ENCODE measurements around the gene TNFSF18. TPM values are rescaled to one million over a fixed set of nuclear protein-coding genes. Genes with fewer than 3 reads are reported as not detected.
A peak's percentile ranks its signal among the peaks of the same experiment; 100 is the strongest.
"Not testable (repeated sequence)": the region's sequence is repeated elsewhere in the genome, so short reads cannot be mapped to it uniquely, and the experiment has no call there.

TNFSF18 gene, protein sequence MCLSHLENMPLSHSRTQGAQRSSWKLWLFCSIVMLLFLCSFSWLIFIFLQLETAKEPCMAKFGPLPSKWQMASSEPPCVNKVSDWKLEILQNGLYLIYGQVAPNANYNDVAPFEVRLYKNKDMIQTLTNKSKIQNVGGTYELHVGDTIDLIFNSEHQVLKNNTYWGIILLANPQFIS
- total RNA-seq, result not detected
- long read RNA-seq, result 0 reads

DNA sequence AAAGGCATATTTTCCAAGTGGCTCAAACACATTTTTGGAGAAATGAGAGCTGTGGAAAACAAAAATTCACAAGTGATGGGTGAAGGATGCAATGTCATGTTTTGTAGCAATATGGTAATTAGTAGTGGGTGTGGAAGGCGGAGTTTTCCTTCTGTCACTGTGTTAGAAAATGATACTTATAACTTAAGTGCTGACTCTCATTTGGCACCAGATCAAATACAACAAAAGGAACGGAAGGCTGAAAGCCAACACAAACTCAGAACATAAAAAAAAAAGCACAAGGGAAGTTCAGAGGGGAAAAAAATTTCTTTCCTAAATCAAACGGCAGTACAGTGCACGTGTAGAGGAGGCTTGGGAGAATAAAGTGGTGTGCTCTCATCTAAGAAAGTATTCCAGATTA lies at the start of gene TNFSF18:
Gene TNFSF18, minus strand, starts transcription at position 77 of the 400 bp plus-strand sequence. Its CDS starts 45 bp downstream, at position 32.
- ATAC-seq, result peak; percentile 65
- no peak for DNase-seq
- intact Hi-C loops (cut with micrococcal nuclease), result no loop called here

DNA sequence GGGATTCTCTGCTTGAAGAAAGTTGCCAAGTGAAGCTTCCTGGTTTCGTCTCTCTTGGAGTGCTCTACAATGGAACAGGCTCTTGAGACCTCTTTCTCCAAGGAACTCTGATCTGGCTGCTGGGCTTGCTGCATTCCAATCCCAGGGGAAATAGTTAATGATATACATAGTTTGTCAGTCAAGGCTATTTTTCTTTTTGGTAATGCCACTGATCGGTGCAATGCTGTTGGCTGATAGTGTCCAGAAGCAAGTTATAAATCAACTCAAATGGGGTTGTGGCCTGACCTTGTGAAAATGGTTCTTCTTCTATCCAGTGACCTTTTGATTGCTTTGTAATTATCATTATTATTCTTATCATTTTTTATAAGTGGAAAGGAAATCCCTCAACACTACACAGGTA lies 48.4 kb upstream of the TNFSF18 start:
- intact Hi-C loops (cut with micrococcal nuclease), result no loop called here
- no peak for DNase-seq
- ATAC-seq, result no peak

DNA sequence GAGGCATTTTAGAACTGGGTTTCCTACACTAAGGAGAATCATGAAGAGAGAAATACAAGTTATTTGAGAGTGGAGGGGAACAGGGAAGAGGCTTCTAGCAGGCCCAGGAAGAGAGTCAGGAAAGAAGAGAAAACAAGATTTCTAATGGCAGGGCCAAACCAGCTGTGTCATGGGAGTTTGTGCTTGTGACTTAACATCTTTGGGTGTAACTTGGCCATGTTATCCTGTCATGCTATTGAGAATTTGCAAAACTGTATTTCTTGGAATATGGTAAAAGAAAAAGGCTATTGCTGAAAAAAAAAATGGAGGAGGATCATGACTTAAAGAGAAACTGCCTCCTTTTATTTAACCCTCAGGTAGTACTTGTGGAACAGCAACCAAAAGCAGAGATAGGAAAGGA lies 47.4 kb upstream of the TNFSF18 start:
- ATAC-seq (no peak), DNase-seq (no peak)
- intact Hi-C loops (cut with micrococcal nuclease), result no loop called here

DNA sequence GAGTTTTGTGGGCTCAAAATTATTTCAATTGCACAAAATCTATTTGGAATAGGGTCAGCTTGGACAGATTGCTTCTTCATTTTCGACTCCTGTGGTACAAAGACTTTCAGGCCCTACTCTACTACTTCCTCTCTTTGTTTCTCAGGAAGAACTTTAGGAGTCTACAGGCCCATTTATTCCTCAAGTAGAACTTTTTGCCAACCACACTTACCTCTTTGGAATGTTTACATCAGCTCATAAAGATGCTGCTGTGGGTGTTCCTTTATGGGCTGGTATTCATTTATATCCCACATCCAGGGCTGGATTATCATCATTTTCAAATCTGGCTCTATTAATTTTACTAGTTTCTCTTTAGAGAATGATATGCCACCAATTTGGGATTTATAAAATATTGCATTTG lies 46.3 kb upstream of the TNFSF18 start:
- DNase-seq, result no peak
- no peak for ATAC-seq
- intact Hi-C loops (cut with micrococcal nuclease), result no loop called here

DNA sequence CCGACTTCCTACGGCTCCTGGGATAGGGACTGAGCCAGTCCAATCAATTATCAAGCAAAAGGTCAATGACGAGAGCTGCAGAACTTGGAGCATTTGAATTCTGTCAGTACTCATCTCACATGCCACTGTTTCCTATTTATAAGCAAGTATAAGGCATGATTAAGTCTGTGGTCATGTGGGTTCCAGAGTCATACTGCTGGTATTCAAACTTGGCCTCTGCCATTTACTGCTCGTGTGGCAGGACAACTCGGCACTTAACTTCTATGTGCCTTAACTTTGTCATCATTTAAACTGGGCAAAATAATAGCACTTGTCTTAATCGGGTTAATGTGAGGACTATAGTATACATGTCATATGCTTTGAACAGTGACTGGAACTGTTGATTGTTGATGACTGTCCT lies 44.9 kb upstream of the TNFSF18 start:
- ATAC-seq (peak; percentile 48), DNase-seq (no peak)
- intact Hi-C loops (cut with micrococcal nuclease), result no loop called here

DNA sequence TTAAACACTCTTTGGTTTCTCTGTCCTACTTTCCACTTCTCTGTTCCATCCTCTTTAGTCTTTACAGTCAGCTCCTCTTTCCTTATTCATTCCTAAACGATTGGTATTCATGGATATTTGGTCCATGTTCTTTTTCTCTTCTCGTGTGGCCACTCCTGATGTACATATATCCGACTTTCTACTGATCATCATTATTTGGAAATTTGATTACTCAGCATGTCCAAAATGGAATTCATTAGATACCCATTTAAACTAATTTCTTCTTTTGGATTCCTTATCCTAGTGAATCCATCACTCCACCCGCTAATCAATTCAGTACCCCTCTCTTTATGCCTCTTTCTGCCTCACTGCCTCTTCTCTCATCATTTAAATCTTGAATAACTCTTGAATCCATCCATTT lies 43.8 kb upstream of the TNFSF18 start:
- intact Hi-C loops (cut with micrococcal nuclease), result no loop called here
- DNase-seq (no peak), ATAC-seq (no peak)

DNA sequence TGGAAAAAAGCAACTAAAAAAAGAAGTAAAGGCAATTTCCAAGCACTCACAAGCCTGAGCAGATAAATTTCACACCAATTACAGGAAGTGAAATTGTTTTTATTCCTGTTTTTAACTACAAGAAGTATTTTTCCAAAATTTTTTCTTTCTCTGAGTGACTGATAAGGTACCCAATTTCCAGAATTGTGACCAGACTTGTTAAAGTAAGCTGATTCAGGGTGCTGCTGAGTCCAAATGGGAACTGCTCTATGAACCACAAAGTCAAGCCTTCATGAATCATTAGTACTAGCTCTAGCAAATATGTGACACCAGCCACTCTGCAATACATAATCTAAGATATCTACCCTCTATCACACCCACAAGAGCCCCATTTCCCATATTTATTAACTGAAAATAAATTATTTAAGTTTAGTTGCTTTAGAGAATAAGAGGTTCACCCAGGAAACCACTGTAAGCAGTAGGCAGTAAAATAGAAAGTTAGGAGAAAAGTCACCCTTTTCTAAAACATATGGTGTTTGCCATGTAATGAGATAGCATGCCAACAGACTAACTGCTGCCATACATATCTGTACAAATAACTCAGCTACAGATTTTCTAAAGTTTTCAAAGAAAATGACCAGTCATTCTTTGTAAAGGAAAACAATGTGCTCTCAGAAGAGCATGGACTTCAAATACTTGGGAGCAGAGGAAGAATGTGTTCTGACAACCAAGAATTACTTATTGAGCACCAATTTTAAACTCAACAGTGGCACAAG lies 43.1 kb upstream of the TNFSF18 start:
- DNase-seq (no peak), ATAC-seq (no peak)
- intact Hi-C loops (cut with micrococcal nuclease), result no loop called here

DNA sequence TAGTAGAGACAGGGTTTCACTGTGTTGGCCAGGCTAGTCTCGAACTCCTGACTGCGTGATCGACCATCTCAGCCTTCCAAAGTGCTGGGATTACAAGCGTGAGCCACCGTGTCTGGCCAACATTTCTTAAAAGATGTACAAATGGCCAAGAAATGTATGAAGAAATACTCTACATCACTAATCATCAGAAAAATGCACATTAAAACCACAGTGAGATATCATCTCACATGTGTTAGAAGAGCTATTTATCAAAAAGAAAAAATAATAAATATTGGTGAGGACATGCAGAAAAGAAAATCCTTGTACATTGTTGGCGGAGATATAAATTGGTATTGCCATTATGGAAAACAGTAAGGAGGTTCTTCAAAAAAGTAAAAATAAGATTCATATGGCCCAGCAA lies 33.6 kb upstream of the TNFSF18 start:
- intact Hi-C loops (cut with micrococcal nuclease), result no loop called here
- no peak for ATAC-seq
- no peak for DNase-seq

DNA sequence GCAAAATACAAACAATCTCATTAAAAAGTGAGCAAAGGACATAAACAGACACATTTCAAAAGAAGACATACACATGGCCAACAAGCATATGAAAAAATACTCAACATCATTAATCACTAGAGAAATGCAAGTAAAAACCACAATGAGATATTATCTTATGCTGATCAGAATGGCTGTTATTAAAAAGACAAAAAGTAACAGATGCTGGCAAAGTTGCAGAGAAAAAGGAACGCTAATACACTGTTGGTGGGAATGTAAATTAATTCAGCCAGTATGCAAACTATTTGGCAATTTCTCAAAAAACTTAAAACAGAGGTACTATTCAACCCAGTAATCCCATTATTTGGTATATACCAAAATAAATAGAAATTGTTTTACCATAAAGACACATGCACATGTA lies 32.2 kb upstream of the TNFSF18 start:
- ATAC-seq, result no peak
- DNase-seq, result no peak
- intact Hi-C loops (cut with micrococcal nuclease), result no loop called here

DNA sequence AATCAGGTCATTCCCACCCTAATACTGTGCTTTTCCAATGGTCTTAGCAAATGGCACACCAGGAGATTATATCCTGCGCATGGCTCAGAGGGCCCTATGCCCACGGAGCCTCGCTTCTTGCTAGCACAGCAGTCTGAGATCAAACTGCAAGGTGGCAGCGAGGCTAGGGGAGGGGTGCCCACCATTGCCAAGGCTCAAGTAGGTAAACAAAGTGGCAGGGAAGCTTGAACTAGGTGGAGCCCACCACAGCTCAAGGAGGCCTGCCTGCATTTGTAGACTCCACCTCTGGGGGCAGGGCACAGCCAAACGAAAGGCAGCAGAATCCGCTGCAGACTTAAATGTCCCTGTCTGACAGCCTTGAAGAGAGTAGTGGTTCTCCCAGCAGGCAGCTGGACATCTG lies 23.5 kb upstream of the TNFSF18 start:
- intact Hi-C loops (cut with micrococcal nuclease); DNase-seq; ATAC-seq: not testable (repeated sequence)

DNA sequence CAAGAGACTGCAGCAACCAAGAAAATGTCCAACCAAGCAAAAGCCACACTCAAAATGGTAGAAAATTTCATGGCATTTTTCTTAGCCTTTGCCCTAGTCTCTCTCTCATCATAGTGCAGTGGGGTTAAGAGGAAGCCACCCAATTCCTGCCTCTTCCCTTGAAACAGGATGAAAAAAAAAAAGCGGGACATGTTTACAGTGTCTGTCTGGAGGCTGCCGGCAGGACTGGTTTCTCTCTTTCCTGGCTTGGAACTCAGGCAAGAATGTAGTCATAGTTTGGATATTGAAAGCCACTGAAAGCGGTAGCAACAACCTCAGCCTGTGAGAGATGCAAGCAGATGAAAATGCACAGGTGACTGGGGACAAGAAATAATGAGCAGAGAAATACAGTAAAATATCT lies 13.3 kb upstream of the TNFSF18 start:
- intact Hi-C loops (cut with micrococcal nuclease), result no loop called here
- no peak for DNase-seq
- no peak for ATAC-seq

DNA sequence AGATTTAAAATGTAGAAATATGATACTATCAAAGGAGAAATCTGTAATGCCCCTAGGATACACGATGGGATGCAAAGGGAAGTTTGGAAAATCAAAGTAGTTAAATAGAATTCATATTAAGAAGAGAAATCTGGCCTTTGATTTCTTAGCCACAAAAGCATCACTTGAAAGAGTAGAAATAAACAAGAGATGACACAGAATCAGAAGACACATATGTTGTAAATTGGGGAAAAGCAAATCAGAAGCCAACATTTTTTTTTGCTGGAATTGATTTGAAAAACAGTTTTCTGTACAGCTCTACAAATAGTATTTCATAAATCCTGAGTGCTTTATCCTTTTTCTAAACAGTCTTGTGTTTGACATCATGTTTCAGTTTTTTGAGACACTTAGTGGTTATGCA lies 12.4 kb upstream of the TNFSF18 start:
- no peak for DNase-seq
- no peak for ATAC-seq
- intact Hi-C loops (cut with micrococcal nuclease), result no loop called here

DNA sequence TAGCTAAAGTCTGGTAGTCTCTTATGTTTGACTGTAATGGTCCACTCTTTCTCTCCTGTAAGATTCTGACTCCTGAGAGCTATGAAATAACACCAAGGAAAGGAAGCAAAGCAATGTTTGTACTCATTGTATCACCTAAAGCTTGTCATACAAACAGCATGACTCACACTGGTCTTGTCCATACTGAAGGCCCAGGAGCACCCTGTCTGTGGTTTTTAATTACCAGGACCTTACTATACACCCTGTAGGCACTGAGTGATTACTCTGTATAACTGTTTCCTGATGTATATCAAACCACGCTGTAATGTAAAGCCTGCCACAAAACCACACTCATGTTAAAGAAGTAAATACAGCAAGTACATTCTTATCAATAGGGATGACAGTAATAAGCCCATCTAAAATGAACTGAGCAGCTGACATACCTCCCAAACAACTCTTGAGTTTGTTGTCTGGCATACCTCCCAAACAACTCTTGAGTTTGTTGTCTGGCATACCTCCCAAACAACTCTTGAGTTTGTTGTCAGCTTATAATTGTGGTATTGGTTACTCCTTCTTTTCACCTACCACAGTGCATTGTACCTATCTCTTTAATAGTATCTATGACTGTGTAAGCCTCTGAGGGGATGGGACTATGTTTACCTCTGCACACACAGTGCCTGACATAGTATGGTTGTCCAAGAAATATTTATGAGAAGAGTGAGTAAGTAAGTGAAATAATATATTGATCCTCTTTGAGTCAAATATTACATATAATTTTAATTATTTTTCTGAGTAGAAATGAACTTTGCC lies 11.6 kb upstream of the TNFSF18 start:
- intact Hi-C loops (cut with micrococcal nuclease), result no loop called here
- no peak for ATAC-seq
- DNase-seq, result no peak

DNA sequence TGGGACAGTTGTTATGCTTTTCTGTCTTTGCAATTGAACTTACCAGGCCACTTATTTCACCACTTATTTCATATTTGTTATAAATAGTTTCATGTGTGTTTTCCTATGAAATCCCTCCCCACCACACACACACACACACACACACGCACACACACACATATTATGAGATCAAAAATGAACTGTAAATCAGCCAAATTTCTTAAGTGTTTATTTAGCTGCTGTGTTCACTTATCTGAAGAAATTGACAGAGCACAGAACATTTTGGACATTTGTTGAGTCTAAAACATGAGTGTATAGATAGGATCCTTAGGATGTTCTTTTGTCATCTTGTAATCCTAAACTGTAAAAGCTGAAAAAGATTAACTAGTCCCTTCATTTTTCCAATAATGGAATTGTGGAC lies 7.8 kb upstream of the TNFSF18 start:
- no peak for DNase-seq
- intact Hi-C loops (cut with micrococcal nuclease), result no loop called here
- ATAC-seq, result no peak

DNA sequence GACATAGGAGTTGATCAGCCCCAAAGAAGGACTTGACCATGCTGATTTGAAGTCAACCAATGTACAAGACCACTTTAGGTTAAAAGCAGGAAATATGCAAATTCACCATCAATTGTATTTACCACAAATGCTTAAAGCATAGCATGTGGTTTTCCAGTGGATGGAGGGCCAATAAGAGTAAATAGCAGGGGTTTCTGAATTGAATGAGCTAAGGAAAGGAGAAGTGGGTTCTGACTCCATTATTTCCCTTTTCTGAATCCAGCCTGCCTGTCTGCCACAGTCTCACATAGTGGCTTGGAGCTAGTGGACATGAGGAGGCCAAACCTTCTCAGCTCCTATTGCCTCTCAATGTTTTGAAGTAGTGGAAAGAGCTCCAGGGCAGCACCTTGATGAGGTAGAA lies 7.2 kb upstream of the TNFSF18 start:
- no peak for DNase-seq
- intact Hi-C loops (cut with micrococcal nuclease), result no loop called here

DNA sequence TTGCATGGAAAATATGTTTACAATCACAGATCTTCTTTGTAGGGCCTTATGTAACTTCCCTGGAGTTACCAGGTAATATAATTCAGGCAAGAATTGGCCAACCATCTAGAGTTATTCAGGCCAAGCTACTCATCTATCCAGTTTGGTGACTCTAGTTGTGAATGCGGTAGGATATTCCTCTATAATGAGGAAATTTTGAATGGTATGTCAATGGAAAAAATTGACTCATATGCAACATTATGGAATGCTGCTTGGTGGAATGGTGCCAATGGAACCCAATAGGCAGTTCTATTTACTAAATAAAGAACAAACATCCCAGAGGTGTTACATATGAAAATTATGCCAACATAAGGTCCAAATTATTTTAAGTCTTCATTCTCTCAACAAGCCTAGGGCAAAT lies 5.6 kb upstream of the TNFSF18 start:
- ATAC-seq, result no peak
- DNase-seq, result no peak
- intact Hi-C loops (cut with micrococcal nuclease), result no loop called here

More for the DNA sequence above, 7.2 kb upstream of the TNFSF18 start:
- ATAC-seq, result no peak

DNA sequence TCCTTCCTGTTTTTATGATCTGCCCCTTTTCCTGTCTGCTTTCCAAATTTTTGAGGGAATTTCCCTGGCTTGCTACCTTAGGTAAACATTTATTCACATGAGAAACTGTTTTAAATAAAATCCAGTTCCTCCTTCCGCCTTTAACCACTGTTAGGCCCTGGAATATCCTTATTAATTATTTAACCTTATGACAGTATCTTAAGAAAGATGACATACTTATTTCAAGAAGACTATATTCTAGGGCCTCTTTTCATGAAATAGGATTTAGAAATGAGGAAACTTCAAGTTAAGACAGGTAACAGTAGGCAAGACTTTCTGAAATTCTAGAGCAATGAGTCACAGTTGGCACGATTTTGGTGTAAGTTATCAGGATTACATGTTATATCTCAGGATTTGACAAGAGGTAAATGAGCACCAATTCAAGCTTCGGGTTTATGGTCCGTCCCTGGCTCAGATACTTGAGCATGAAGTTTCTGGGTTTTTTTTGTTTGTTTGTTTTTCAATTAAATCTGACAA lies 2.0 kb upstream of the TNFSF18 start:
- intact Hi-C loops (cut with micrococcal nuclease), result no loop called here

DNA sequence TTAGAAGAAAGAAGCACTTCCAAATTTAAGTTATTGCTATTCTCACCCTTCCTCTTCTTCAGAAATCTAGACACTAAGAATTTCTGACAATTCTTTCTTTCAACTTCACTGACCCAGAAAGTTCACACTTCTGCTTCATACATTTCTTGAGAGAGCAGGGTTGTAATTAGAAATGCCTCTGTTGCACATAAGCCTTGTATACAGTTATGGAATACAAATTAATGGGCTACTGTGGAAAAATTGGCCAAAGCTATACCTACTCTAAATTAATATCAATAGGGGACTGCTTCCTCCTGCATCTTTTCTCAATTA lies 1.5 kb downstream of the TNFSF18 start:
- ATAC-seq (no peak), DNase-seq (no peak)
- intact Hi-C loops (cut with micrococcal nuclease), result no loop called here

More for the DNA sequence above, 2.0 kb upstream of the TNFSF18 start:
- ATAC-seq (no peak), DNase-seq (no peak)

DNA sequence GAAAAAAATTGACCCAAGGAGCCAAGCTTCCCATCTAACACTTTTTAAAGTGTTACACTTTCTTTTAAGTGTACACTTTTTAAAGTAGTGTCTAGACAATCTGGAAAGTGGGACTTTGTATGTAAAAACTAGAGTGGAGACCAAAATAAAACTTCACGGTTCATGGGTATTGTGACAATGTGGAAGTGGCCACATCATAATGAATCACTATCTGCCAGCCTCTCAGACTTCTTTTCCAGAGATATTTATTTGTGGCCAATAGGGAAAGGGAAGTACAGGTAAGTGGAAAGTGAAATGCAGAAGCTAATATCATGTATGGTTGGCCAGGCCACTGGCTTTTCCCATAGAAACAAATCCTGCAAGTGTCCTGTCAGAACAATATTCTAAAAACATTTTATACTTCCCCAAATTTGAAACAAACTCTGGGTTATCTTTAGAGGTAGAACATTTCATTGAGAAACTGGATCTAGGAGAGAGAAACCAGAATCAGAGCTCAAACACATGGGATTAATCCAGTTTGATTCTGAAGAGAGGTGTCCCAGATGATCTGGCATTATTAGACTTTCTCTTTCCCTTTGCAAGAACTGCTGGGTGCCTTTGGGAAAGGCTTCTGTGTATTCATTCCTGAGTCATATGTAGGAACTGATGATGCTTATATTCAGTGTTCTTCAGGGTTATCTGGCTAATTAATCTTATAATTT lies 2.0 kb downstream of the TNFSF18 start:
- intact Hi-C loops (cut with micrococcal nuclease), result no loop called here
- ATAC-seq, result no peak
- DNase-seq, result no peak

DNA sequence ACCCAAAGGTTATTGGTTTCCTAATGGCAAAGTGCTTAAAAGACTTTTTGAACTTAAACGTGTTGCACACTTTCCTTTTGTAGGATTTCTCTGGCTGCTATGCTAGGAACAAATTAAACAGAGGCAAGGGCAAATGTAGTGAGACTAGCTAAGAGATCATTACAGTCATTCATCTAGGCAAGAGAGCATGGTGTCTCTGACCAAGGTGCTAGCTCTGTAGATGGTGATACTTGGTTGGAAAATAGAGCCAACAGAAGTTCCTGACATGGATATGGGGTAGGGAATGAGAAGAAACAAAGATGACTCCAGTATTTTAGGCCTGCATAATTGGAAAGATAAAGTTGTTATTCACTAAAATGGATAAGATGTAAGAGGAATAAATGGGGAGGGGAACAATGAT lies 6.1 kb downstream of the TNFSF18 start:
- no peak for DNase-seq
- intact Hi-C loops (cut with micrococcal nuclease), result no loop called here
- no peak for ATAC-seq

Data from left ventricle myocardium superior (tissue), 1 donor.